Measurements from ENCODE around the gene DBF4B. TPM values are rescaled to one million over a fixed set of nuclear protein-coding genes. Genes with fewer than 3 reads are reported as not detected.
"Not testable (repeated sequence)": the region's sequence is repeated elsewhere in the genome, so short reads cannot be mapped to it uniquely, and the experiment has no call there.

Gene DBF4B, protein sequence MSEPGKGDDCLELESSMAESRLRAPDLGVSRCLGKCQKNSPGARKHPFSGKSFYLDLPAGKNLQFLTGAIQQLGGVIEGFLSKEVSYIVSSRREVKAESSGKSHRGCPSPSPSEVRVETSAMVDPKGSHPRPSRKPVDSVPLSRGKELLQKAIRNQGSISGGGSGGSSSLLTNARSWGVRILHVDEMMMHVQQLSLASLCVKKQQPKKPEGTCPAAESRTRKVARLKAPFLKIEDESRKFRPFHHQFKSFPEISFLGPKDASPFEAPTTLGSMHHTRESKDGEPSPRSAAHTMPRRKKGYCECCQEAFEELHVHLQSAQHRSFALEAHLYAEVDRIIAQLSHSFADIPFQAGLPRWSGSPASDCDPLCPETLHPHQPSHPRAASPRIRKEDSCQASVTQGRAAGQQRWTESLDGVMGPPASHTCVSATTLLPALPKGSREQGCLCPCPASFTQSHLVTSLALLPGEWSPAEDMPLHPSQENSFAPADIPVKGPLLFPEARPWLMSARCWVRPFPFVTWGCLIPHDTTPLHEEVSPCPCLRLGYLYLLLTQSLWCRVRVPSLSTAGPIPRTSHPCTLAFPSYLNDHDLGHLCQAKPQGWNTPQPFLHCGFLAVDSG
- total RNA-seq = 10 to 100 TPM; 31.6 to 31.8 TPM

DNA sequence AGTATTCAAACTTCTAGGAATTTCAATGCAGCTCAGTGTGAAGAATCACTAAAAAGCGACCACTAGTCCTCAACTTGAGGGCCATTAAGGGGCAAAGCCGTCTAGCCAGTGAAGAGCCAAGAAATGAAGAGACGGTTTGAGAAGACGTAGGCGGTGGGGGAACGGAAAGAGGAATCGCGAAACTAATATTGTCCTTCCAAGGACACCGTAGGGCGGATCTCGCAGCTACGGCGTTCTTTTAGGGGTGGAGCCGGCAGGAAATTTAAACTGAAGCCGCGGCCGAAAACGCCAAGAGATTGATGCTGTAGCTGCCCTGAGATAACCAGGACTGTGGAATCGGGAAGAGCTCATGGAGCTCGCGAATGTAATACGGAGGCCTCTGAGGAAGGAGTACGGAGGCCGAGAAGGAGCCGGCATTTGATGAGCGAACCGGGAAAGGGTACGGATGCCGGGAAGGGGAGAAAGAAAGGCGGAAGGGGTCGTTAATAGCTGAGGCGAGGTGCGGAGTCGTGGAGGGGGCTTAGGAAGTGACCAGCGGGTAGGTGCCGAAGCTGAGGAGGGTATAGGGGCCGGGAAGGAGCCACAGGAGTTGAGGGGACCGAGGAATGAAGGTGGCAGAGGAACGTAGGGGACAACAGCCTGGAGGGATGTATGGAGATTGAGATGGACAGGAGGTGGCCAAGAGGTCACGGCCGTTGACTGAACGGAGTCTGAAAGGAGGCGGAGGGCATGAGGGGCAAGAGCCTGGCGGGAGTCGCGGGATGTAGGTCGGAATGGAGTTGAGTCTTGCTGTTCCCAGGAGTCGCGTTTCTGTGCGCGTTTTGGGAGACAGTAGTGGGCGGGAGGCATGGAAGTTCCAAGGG lies at the start of gene DBF4B:
Gene DBF4B (plus strand): TSS at position 265 of the 863 bp plus-strand sequence. CDS start 156 bp downstream, at position 421.
- ATAC-seq = peak; percentile 86
- DNase-seq (ENCODE audit: low spot score in 2 of 2) = peak; percentile 80 to 83
- no peaks in the 10 kb centered on the region for H3K9me3 Mint-ChIP-seq
- H3K27ac Mint-ChIP-seq = no peak within 1 kb of the TSS
- H3K36me3 Mint-ChIP-seq = peaks cover 0 to under 1% of the 10 kb centered on the region in 2 donors

DNA sequence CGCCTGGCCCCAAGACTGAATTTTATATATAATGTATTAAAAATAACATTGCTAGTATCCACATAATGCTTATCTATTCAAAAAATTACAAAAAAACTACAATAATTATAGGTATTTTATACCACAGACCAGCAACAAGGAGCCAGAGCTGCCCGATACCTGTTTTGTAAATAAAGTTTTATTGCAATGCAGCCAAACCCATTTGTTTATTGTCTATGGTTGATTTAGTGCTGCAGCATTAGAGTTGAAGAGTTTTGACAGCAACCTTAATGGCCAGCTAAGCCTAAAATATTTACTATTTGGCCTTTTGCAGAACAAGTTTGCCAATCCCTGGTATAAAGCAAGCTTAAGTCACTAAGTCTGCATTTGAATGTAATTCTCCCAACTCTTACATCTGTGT lies 46.6 kb upstream of the DBF4B start:
- ATAC-seq (no peak), DNase-seq (ENCODE audit: low spot score in 2 of 2) (no peak)
- no peak overlapping the region for H3K27ac Mint-ChIP-seq
- no peaks in the 10 kb centered on the region for H3K36me3 Mint-ChIP-seq
- no peaks in the 10 kb centered on the region for H3K9me3 Mint-ChIP-seq

DNA sequence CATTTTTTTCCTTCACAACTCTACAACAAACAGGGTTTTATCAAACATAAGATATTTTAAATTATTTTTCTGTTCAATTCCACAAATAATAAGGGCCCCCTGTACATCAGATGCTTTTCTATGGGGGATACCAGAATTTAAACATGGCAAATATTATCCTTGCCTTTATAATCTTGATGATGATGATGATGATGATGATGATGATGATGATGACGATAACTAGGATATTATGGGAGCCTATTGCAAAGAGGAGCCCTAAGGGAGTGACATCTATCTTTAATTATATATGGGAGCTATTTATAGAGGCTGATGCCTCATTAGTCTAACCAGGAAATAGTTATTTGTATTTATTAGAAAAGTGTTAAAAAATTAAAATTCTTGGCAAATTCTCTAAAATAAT lies 45.4 kb upstream of the DBF4B start:
- Mint-ChIP-seq H3K27ac (no peak overlapping the region), H3K36me3 (no peaks in the 10 kb centered on the region), H3K9me3 (no peaks in the 10 kb centered on the region)
- no peak for ATAC-seq
- no peak for DNase-seq (ENCODE audit: low spot score in 2 of 2)

DNA sequence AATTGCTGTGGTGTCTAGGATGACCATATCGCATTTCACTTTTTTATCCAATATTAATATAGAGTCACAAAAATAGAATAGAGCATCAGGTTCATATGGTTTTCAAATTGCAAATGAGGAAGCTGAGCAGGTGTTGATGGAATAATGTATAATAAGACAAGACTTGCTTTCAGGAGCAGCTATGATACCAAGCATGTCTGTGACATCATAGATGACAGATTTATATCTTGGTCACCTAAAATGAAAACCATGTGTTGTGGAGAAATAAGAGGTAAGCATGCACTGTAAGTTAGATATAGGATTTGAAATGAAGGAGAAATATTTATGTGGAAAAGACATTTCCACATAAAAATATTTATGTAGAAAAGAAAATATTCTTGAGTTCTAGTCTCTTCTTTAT lies 43.6 kb upstream of the DBF4B start:
- no peak for ATAC-seq
- no peaks in the 10 kb centered on the region for H3K36me3 Mint-ChIP-seq
- H3K9me3 Mint-ChIP-seq = no peaks in the 10 kb centered on the region
- no peak overlapping the region for H3K27ac Mint-ChIP-seq
- DNase-seq (ENCODE audit: low spot score in 2 of 2) = no peak

DNA sequence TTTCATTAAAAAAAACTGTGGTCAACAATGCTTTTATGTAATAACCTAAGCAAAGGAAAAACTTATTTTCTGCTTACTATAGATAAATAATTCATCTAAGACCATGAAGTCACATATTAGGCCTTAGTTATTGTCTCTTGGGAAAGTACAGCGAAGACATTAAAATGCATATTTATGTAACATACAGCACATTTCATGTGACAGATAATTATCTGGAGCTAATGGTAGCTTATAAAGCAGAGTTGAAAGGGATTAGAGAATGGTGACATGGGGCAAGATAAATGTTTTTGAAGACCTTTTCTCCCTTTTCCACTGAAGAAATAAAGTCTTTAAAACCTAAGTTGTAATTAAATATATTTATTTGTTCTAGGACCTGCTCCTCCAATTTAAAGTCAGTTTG lies 42.5 kb upstream of the DBF4B start:
- ATAC-seq = no peak
- Mint-ChIP-seq H3K27ac (no peak overlapping the region), H3K36me3 (no peaks in the 10 kb centered on the region), H3K9me3 (no peaks in the 10 kb centered on the region)
- DNase-seq (ENCODE audit: low spot score in 2 of 2) = no peak

DNA sequence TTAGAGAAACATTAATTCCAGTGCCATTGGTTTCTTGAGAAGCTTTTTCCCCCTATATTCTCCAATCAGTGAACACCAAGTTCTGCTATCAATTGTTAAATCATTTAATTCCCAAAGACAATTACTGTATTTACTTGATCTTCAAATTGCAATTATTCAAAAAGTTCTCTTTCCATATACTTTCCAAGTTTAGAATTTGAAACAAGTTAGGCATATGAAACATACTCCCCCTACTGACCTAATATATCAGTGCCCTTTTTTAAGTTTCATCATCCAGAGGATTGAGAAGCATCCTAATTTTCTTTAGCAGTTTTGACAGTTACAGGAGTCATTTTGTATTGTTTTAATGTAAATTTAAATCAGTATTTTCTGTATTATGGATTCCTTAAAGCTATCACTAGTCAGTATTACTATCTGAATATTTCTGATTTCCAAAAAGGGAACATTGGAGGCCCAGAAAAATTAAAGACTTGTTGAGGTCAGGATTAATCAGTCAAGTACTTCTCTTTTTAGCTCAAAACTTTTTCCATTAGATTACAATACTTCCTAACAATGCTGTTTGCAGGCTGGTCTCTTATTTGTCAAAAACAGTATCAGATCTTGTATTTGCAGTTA lies 35.9 kb upstream of the DBF4B start:
- no peaks in the 10 kb centered on the region for H3K36me3 Mint-ChIP-seq

DNA sequence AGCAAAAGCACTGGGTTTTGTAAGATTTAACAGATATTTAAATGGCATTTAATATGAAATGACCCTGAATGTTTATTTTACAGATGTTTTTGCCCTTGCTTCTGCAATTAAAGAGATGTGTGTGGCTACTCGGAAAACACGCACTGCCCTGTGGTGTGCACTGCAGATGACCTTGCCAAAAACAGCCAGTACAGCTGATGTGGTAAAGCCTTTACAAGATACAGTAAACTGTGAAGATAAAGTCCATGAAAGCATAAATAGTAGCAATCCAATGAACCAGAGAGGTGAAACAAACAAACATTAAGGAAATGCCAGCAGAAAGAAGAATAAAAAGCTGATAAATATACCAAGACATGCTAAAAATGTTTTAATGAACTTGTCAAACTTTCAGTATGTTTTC lies 34.6 kb upstream of the DBF4B start:
- Mint-ChIP-seq H3K27ac (no peak overlapping the region), H3K9me3 (no peaks in the 10 kb centered on the region), H3K36me3 (no peaks in the 10 kb centered on the region)
- DNase-seq (ENCODE audit: low spot score in 2 of 2) (no peak), ATAC-seq (no peak)

More for the DNA sequence above, 35.9 kb upstream of the DBF4B start:
- DNase-seq (ENCODE audit: low spot score in 2 of 2) = no peak
- no peak for ATAC-seq
- no peak overlapping the region for H3K27ac Mint-ChIP-seq
- no peaks in the 10 kb centered on the region for H3K9me3 Mint-ChIP-seq

DNA sequence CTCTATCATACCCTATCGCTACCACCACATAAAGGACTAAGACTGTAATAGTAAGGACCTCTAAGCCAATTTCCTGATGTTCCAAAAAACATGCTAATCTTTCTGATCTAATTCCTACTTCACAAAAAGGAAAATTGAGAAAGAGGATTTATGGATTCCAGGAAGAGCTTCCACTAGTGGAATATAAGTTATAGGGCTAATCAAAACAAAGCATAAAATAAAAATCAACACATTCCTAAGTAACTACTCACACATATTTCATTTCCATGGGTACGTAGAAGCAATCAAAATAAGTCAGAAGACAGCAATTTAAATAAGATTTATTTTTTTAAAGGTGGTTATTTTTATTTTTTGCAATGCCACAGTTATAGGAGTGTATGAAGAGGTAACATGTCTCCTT lies 31.3 kb upstream of the DBF4B start:
- no peaks in the 10 kb centered on the region for H3K36me3 Mint-ChIP-seq
- H3K9me3 Mint-ChIP-seq = no peaks in the 10 kb centered on the region
- no peak overlapping the region for H3K27ac Mint-ChIP-seq
- no peak for ATAC-seq
- DNase-seq (ENCODE audit: low spot score in 2 of 2) = no peak

DNA sequence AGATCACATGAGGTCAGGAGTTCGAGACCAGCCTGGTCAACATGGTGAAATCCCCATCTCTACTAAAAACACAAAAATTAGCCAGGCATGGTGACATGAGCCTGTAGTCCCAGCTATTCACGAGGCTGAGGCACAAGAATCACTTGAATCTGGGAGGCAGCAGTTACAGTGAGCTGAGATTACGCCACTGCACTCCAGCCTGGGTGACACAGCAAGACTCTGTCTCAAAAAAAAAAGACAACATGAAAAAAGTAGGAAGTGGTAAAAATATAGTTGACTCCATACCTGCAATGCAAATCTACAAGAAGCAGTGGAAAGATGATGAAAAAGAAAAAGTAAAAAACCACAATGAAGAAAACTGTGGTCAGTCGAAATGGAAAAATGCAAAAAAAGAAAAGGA lies 25.2 kb upstream of the DBF4B start:
- H3K27ac Mint-ChIP-seq = peak overlapping the region in 1 of 2 donors; percentile 9
- DNase-seq (ENCODE audit: low spot score in 2 of 2); ATAC-seq; H3K36me3 Mint-ChIP-seq; H3K9me3 Mint-ChIP-seq: not testable (repeated sequence)

DNA sequence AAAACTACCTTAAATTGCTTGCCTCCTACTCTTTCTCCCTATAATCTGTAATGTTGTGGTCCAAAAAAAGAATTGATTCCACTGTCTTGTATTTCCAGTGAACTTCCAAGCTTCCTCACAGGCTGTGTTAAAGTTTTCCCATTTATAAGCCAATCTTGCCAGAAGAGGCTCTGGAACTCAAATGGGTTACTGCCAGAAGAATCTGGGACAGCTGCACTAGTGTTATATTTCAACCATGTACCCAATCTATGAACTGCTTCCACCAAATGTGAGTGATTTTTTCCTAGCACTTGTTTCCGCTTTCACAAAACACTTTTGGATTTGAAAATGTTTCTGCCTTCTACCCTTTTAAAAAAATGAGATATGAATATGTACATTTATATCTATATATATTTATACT lies 20.7 kb upstream of the DBF4B start:
- H3K36me3 Mint-ChIP-seq = peaks cover 16% of the 10 kb centered on the region in 2 donors
- no peaks in the 10 kb centered on the region for H3K9me3 Mint-ChIP-seq
- H3K27ac Mint-ChIP-seq = no peak overlapping the region
- DNase-seq (ENCODE audit: low spot score in 2 of 2) (no peak), ATAC-seq (no peak)

DNA sequence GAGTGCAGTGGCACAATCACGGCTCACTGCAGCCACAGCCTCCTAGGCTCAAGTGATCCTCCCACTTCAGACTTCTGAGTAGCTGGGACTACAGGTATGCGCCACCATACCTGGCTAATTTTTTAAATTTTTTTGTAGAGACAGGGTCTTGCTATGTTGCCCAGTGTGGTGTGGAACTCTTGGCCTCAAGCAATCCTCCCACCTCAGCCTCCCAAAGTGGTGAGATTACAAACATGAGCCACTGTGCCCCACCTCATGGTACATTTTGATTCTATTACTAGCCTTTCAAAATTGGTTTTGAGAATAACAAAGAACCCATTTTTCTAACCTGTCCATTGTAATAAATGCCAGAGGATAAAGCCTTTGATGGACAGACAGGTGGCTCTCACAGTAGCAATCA lies 20.3 kb upstream of the DBF4B start:
- Mint-ChIP-seq H3K36me3 (peaks cover 16% of the 10 kb centered on the region in 2 donors), H3K9me3 (no peaks in the 10 kb centered on the region), H3K27ac (peak overlapping the region; percentile 96 to 98)
- DNase-seq (ENCODE audit: low spot score in 2 of 2) (no peak), ATAC-seq (no peak)

DNA sequence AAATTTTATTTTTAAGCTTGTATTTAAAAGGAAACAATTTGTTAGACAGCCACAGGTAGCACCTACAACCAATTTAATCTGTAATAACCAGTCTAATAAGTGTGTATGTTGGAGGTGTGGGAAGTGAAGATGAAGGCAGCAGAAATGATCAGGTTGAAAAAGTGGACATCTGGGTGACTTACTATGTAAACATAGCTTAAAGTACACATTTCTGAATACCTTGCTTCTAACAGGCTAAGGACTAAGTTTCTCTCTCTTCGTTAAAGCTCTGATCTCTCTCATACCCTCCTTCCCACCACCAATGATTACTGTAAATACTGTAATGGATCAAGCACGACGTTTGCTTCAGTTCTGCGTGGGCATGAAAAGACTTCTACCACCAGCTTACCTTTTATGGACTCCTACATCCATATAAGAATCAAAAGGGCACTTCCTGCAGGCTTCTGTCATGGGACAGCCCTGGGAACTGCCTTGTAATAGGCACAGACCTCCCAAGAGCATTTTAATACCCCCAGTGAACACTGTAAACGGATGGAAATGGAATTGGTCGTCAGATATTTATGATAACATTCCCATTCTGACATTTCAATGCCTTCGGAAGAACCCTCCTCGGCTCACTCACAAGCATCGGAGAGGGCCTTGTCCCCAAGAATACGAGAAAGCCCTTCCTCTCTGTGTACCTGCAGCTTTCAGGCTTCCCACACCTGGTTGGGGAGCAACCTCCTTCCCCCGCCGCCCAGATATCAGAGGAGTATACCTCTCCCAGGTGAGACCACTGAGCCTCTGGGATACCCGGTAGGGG lies 19.6 kb upstream of the DBF4B start:
- DNase-seq (ENCODE audit: low spot score in 2 of 2) = no peak

DNA sequence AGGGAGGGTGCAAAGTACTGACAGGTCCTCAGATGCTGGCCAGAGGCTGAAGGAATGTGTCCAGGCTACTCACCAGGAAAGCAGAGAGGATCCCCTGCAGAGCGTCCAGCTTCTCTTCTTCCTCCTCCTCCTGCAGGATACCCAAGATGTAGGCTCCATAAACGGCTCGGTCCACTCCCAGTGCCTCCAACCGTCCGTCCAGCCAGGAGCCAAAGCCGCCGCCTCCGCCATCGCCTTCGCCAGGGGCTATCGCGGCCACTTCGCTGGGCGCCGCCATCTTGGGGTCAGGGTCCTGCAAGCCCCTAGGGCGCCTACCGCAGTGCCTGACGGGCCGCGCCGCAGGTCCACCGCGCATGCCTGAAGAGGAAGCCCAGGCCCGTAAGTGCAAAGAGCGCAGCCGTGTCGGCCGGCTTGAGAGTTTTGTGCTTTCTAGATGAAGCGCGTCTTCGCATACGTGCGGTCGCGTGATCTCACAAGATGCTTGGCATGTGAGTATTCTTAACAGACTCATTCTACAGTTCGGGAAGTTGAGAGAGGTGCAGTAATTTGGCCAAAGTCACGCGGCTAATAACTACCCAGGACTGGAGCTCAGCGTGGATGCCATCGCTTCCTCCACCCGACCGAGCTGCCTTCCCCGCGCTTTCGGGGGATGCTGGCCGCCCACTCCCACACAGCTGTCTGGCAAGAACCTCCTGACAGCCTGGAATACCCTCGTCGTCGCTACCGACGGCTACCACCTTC lies 18.8 kb upstream of the DBF4B start, which contains the start of gene CCDC43:
Gene CCDC43 (minus strand): TSS at position 300 of the 741 bp plus-strand sequence. CDS start 23 bp downstream, at position 277.
- peaks cover 16% of the 10 kb centered on the region in 2 donors for H3K36me3 Mint-ChIP-seq
- DNase-seq (ENCODE audit: low spot score in 2 of 2) (peak; percentile 93 to 96), ATAC-seq (peak; percentile 97 to 99)
- peak within 1 kb of the TSS; percentile 96 to 98 for H3K27ac Mint-ChIP-seq
- H3K9me3 Mint-ChIP-seq = no peaks in the 10 kb centered on the region

More for the DNA sequence above, 19.6 kb upstream of the DBF4B start:
- Mint-ChIP-seq H3K27ac (peak overlapping the region; percentile 96 to 98), H3K9me3 (no peaks in the 10 kb centered on the region), H3K36me3 (peaks cover 16% of the 10 kb centered on the region in 2 donors)
- ATAC-seq = peak; percentile 32 to 34

DNA sequence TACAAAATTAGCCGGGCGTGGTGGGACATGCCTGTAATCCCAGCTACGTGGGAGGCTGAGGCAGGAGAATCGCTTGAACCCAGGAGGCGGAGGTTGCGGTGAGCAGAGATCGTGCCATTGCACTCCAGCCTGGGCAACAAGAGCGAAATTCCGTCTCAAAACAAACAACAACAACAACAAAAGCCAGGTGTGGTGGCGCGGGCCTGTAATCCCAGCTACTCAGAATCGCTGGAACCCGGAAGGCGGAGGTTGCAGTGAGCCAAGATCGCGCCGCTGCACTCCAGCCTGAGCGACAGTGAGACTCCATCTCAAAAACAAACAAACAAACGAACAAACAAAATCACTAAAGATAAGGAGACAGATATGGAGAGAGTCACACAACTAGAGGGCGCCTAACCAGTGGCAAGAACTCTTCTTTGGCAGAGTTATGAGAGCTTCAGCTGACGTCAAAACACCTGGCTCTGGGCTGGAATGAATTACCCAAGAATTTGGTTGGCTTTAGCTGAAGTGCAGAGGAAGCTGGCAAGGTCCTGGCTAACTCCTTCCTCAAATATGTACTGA lies 17.6 kb upstream of the DBF4B start:
- Mint-ChIP-seq H3K36me3 (peaks cover 16% of the 10 kb centered on the region in 2 donors), H3K27ac (peak overlapping the region; percentile 25 to 96)
- not testable (repeated sequence) for H3K9me3 Mint-ChIP-seq; DNase-seq (ENCODE audit: low spot score in 2 of 2); ATAC-seq

DNA sequence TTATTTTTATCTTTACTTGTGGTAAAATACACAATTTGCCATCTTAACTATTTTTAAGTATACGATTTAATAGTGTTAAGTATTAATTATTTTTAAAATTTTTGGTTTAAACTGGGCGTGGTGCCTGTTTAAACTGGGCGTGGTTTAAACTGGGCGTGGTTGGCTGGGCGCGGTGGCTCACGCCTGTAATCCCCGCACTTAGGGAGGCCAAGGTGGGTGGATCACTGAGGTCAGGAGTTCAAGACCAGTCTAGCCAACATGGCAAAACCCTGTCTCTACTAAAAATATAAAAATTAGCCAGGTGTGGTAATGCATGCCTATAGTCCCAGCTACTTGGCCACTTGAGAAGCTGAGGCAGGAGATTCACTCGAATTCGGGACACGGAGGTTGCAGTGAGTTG lies 14.9 kb upstream of the DBF4B start:
- peaks cover 15 to 16% of the 10 kb centered on the region in 2 donors for H3K36me3 Mint-ChIP-seq
- no peak overlapping the region for H3K27ac Mint-ChIP-seq
- DNase-seq (ENCODE audit: low spot score in 2 of 2) = no peak
- no peaks in the 10 kb centered on the region for H3K9me3 Mint-ChIP-seq
- ATAC-seq = no peak
